Measurements from ENCODE around the gene RGSL1. TPM values are rescaled to one million over a fixed set of nuclear protein-coding genes. Genes with fewer than 3 reads are reported as not detected.

RGSL1 gene
- total RNA-seq, 2 experiments from 2014 or later: not detected

GRCh38 chr1:182595641-182596240, 145.8 kb downstream of the RGSL1 start:
- ChIA-PET CTCF (interaction anchor here (0.6 to 23.5 kb wide), 43 partner anchors 8 to 1309 kb away, joined by 3 to 772 read pairs (median 4); partner anchors contain the start of genes NPL, RGS16 and RNASEL), POLR2A (no interaction called here)
- Mint-ChIP-seq H3K27ac (no peak overlapping the region), H3K27me3 (no peaks in the 10 kb centered on the region), H3K9me3 (ENCODE audit: low read depth) (no peaks in the 10 kb centered on the region), H3K4me3 (no peak overlapping the region), H3K36me3 (ENCODE audit: low read depth) (peaks cover 11% of the 10 kb centered on the region), H3K4me1 (peaks cover 11% of the 10 kb centered on the region)
- peak; percentile 83 for DNase-seq
- intact Hi-C loops (cut with DNase I, micrococcal nuclease): loop anchor here (1.0 to 5.0 kb wide), 3 partner anchors 148 to 511 kb away; no protein-coding TSS in a partner anchor
- ATAC-seq: peak; percentile 68

- Mint-ChIP-seq H3K27ac (no peak overlapping the region), H3K4me1 (peaks cover 11% of the 10 kb centered on the region), H3K9me3 (ENCODE audit: low read depth) (no peaks in the 10 kb centered on the region), H3K36me3 (ENCODE audit: low read depth) (peaks cover 11% of the 10 kb centered on the region), H3K27me3 (no peaks in the 10 kb centered on the region), H3K4me3 (no peak overlapping the region)
- POLR2A ChIA-PET: interaction anchor here (0.6 kb wide), 1 partner anchor 17 kb away, joined by 3 read pairs; no protein-coding TSS in a partner anchor
- CTCF ChIA-PET: interaction anchor here (0.9 to 23.5 kb wide), 12 partner anchors 9 to 246 kb away, joined by 3 to 772 read pairs (median 7); partner anchors contain the start of genes NPL, RGS16 and RNASEL
- no peak for ATAC-seq
- intact Hi-C loops (cut with DNase I, micrococcal nuclease): loop anchor here in 1 of 2 experiments (5.0 kb wide), 1 partner anchor 150 kb away; no protein-coding TSS in a partner anchor
- no peak for DNase-seq
These were observed 147.0 kb downstream of the RGSL1 start for GRCh38 chr1:182596934-182597333.

- CTCF ChIA-PET: interaction anchor here (0.6 to 23.5 kb wide), 12 partner anchors 7 to 773 kb away, joined by 3 to 772 read pairs (median 4); partner anchors contain the start of genes NPL, RGS16 and RNASEL
- Mint-ChIP-seq H3K4me1 (peaks cover 15% of the 10 kb centered on the region), H3K9me3 (ENCODE audit: low read depth) (no peaks in the 10 kb centered on the region), H3K27me3 (no peaks in the 10 kb centered on the region), H3K36me3 (ENCODE audit: low read depth) (peaks cover 11% of the 10 kb centered on the region), H3K27ac (no peak overlapping the region), H3K4me3 (no peak overlapping the region)
- POLR2A ChIA-PET: interaction anchor here (0.6 to 1.1 kb wide), 3 partner anchors 10 to 236 kb away, joined by 3 to 4 read pairs (median 4); partner anchors contain the start of gene RNASEL
- DNase-seq: no peak
- ATAC-seq: no peak
- intact Hi-C loops (cut with DNase I, micrococcal nuclease): loop anchor here in 1 of 2 experiments (5.0 kb wide), 1 partner anchor 151 kb away; no protein-coding TSS in a partner anchor
These were observed 148.3 kb downstream of the RGSL1 start for GRCh38 chr1:182598296-182598695.

- CTCF ChIA-PET: interaction anchor here (0.7 to 23.5 kb wide), 10 partner anchors 8 to 187 kb away, joined by 3 to 772 read pairs (median 4); partner anchors contain the start of genes NPL and RNASEL
- Mint-ChIP-seq H3K27ac (peak overlapping the region; percentile 7), H3K36me3 (ENCODE audit: low read depth) (peaks cover 11% of the 10 kb centered on the region), H3K9me3 (ENCODE audit: low read depth) (no peaks in the 10 kb centered on the region), H3K4me1 (peaks cover 19% of the 10 kb centered on the region), H3K27me3 (no peaks in the 10 kb centered on the region), H3K4me3 (peak overlapping the region; percentile 7)
- intact Hi-C loops (cut with DNase I, micrococcal nuclease): loop anchor here in 1 of 2 experiments (5.0 kb wide), 1 partner anchor 152 kb away; no protein-coding TSS in a partner anchor
- ATAC-seq (no peak), DNase-seq (peak; percentile 64)
- POLR2A ChIA-PET: no interaction called here
These were observed 149.4 kb downstream of the RGSL1 start for GRCh38 chr1:182599339-182599738.

DNA sequence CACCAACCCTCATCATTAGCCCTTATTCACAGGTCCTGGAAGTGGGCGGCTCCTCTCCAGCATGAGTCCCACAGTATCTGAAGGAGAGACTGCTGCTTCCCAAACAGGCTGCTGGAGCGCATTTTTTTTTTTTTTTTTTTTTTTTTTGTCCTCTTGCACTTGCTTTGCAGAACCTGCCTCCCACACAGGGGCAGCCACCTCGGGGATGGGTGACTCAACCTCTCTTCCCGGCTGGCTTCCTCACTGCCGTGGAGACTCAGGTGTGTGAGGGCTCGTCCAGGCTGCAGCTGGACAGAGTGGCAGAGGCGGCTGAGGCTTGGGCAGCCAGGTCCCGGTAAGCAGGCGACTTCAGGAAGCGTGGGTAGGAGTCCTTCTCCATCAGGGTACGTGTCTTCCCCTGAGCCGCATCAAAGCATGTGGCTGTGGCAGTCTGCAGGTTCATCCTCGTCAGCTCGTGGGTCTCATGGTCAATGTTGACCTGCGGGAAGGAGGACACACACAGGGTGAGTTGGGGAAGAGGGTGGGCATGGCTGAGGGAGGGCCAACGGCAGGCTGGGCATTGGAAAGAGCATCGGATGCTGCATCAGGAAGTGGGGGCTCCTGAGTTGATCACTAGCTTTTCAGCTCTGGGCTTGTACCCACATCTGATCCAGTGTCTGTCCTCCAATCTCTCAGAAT, 150.2 kb downstream of the RGSL1 start:
- Mint-ChIP-seq H3K27ac (no peak overlapping the region), H3K4me1 (peaks cover 23% of the 10 kb centered on the region), H3K4me3 (peak overlapping the region; percentile 7), H3K9me3 (ENCODE audit: low read depth) (no peaks in the 10 kb centered on the region), H3K36me3 (ENCODE audit: low read depth) (peaks cover 11% of the 10 kb centered on the region), H3K27me3 (no peaks in the 10 kb centered on the region)
- no peak for ATAC-seq
- intact Hi-C loops (cut with DNase I, micrococcal nuclease): loop anchor here (2.0 to 10.0 kb wide), 5 partner anchors 112 to 1035 kb away; partner anchors contain the start of genes ARPC5 (in 1 of the 2), DHX9 (in 1 of the 2) and SMG7 (in 1 of the 2)
- CTCF ChIA-PET: interaction anchor here (0.6 to 23.5 kb wide), 17 partner anchors 9 to 196 kb away, joined by 3 to 772 read pairs (median 4); partner anchors contain the start of genes NPL and RNASEL
- POLR2A ChIA-PET: no interaction called here
- DNase-seq: no peak

DNA sequence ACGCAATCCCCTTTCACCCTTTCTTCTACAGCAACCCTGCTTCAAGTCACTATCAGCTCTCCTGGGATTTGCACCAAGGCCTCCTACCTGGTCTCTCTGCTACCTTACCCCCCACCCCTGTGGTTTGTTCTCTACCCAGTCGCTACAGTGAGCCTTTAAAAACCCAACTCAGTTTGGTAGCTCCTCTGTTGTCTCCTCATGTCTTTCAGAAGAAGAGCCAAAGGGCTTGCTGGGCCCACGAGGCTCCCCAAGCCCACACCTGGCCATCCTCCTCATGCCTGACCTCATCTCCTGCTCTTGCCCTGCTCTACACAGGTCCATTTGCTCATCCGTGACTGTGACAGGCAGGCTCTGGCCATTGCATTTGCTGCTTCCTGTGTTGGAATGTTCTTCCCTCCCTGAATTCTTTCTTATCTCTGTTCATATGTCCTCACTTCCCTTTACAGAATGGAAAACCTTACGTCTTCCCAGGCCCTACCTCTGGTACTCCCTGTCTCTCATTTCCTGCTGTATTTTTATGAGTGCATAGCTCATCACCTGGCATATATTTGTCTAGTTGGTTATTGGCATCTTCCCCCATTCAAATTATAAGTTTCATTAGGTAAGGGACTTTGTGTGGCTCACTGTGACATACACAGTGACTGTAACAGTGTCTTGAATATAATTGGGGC, 150.9 kb downstream of the RGSL1 start:
- POLR2A ChIA-PET: no interaction called here
- H3K36me3 Mint-ChIP-seq (ENCODE audit: low read depth): peaks cover 11% of the 10 kb centered on the region
- DNase-seq (no peak), ATAC-seq (no peak)
- H3K27ac Mint-ChIP-seq: no peak overlapping the region
- H3K27me3 Mint-ChIP-seq: no peaks in the 10 kb centered on the region
- no peak overlapping the region for H3K4me3 Mint-ChIP-seq
- intact Hi-C loops (cut with DNase I, micrococcal nuclease): loop anchor here (1.0 to 10.0 kb wide), 6 partner anchors 111 to 1034 kb away; partner anchors contain the start of genes ARPC5 (in 1 of the 2), DHX9 (in 1 of the 2) and SMG7 (in 1 of the 2)
- H3K4me1 Mint-ChIP-seq: peaks cover 21% of the 10 kb centered on the region
- H3K9me3 Mint-ChIP-seq (ENCODE audit: low read depth): no peaks in the 10 kb centered on the region
- CTCF ChIA-PET: interaction anchor here (0.6 to 23.5 kb wide), 21 partner anchors 8 to 209 kb away, joined by 3 to 772 read pairs (median 4); partner anchors contain the start of genes NPL and RNASEL

DNA sequence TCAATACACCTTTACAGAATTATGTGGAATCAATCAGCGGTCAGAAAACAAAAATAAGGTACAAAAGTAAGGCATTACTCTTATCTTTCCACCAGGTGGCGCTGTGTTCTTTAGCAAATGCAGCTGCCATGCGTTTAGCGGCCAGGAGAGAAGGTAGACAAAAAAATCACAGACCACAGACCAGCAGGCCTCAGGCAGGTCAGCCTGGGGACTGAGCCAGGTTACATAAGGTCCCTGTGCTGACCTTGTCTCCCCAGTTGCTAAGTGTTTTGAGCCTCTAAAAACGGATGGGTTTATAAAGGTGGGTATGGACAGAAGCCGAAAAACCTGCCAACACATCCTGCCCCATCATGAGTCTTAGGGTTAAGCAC, 151.5 kb downstream of the RGSL1 start:
- CTCF ChIA-PET: interaction anchor here (0.6 to 23.5 kb wide), 19 partner anchors 8 to 229 kb away, joined by 3 to 772 read pairs (median 4); partner anchors contain the start of genes NPL and RNASEL
- Mint-ChIP-seq H3K4me1 (peaks cover 19% of the 10 kb centered on the region), H3K27me3 (no peaks in the 10 kb centered on the region), H3K9me3 (ENCODE audit: low read depth) (no peaks in the 10 kb centered on the region), H3K36me3 (ENCODE audit: low read depth) (peaks cover 11% of the 10 kb centered on the region), H3K4me3 (no peak overlapping the region), H3K27ac (no peak overlapping the region)
- POLR2A ChIA-PET: interaction anchor here (0.5 kb wide), 1 partner anchor 93 kb away, joined by 7 read pairs; no protein-coding TSS in a partner anchor
- no peak for ATAC-seq
- intact Hi-C loops (cut with DNase I, micrococcal nuclease): loop anchor here (1.0 to 10.0 kb wide), 6 partner anchors 111 to 1033 kb away; partner anchors contain the start of genes ARPC5 (in 1 of the 2), DHX9 (in 1 of the 2) and SMG7 (in 1 of the 2)
- peak; percentile 80 for DNase-seq

DNA sequence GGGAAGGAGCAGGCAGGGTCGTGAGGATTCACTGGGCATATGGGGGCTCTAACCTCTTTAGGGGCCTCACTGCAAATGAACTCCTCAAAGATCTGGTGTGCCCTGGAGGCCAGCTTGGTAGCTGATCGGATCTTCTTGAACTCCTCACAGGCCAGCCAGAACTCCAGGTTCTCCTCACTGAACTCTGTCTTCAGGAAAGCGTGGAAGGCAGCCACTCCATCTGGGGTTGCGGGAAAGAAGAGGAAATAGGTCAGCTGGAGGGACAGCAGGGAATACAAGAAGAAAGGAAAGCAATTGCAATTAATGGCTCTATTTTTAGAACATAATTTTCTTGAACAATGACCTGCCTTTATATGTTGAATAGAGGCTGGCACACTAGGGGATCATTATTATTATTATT, 152.0 kb downstream of the RGSL1 start:
- no peak overlapping the region for H3K4me3 Mint-ChIP-seq
- intact Hi-C loops (cut with DNase I, micrococcal nuclease): loop anchor here (1.0 to 10.0 kb wide), 7 partner anchors 110 to 1033 kb away; partner anchors contain the start of genes ARPC5 (in 1 of the 2), DHX9 (in 1 of the 2) and SMG7 (in 1 of the 2)
- peaks cover 11% of the 10 kb centered on the region for H3K36me3 Mint-ChIP-seq (ENCODE audit: low read depth)
- DNase-seq (no peak), ATAC-seq (no peak)
- H3K9me3 Mint-ChIP-seq (ENCODE audit: low read depth): no peaks in the 10 kb centered on the region
- ChIA-PET POLR2A (interaction anchor here (0.5 kb wide), 1 partner anchor 92 kb away, joined by 7 read pairs; no protein-coding TSS in a partner anchor), CTCF (interaction anchor here (0.6 to 23.5 kb wide), 15 partner anchors 9 to 239 kb away, joined by 3 to 772 read pairs (median 4); partner anchors contain the start of genes NPL and RNASEL)
- no peaks in the 10 kb centered on the region for H3K27me3 Mint-ChIP-seq
- peaks cover 25% of the 10 kb centered on the region for H3K4me1 Mint-ChIP-seq
- H3K27ac Mint-ChIP-seq: no peak overlapping the region

DNA sequence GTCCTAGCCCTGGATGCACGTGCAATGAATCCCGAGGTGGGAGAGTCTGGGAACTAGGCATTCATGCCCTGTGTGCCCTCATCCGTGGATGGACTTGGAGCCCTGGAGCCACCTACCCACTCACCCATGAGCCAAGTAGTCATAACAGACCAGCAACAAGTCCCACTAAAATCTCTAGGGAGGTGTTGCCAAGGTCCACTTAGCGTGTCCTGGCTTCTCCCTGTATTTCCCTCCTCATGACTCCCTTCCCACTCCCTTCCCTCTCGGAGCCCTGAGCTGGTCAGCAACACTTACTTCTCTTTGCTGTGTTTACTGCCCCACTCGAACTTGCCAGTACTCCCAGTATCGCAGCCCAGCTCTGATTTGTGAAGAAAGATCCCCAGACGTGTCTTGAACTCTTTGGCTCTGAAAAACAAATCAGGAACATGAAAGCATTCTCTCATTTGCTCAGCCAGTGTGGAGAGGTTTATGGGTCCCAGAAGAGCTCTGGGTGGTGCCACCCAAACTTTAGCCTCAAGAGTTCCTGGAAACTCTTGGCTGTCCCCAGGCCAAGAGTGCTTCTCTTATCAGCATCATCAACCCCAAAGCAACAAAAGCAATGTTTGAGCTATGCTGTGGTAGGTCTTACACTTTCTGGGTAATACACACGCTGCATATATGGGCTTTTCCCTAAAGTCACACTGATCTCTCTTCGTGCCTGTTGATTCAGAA, 153.1 kb downstream of the RGSL1 start:
- Mint-ChIP-seq H3K4me1 (peaks cover 31% of the 10 kb centered on the region), H3K36me3 (ENCODE audit: low read depth) (peaks cover 11% of the 10 kb centered on the region), H3K4me3 (no peak overlapping the region), H3K27me3 (peaks cover 2% of the 10 kb centered on the region), H3K27ac (no peak overlapping the region), H3K9me3 (ENCODE audit: low read depth) (no peaks in the 10 kb centered on the region)
- intact Hi-C loops (cut with DNase I, micrococcal nuclease): loop anchor here (1.0 to 10.0 kb wide), 6 partner anchors 106 to 1032 kb away; partner anchors contain the start of genes ARPC5 (in 1 of the 2), DHX9 (in 1 of the 2) and SMG7 (in 1 of the 2)
- DNase-seq: peak; percentile 50
- POLR2A ChIA-PET: interaction anchor here (0.6 to 1.3 kb wide), 2 partner anchors 12 to 79 kb away, joined by 3 to 16 read pairs; no protein-coding TSS in a partner anchor
- CTCF ChIA-PET: interaction anchor here (0.5 to 23.5 kb wide), 11 partner anchors 10 to 345 kb away, joined by 3 to 772 read pairs (median 3); partner anchors contain the start of genes NPL and RNASEL
- ATAC-seq: peak; percentile 50
